ENCODE results near the gene SLC24A4.

DNA sequence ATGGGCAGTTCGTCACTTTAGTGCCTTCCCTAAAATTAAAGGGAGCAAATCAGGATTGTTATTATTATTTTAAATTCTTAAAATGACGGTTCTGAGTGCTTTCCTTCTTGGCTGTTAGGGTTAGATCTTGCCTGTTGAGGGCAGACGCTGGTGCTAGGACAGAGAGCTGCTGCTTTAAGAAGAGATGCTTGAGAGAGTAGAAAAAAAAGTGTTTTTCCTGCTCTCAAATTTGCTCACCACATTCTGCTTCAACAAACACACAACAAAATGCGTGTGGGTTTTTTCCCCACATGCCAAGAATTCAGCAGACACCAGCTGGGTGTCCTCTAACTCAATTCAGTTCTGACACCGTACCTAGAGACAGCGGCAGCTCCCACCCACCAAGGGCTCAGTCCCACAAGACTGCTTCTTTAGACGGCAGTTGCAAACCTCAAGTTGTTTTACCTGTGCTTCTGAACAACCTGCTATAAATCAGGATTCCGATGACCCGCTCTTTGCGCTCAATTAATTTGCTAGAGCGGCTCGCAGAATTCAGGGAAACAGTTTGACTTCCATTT, 114.8 kb downstream of the SLC24A4 start:
- no peak for TF ChIP-seq CTCF (IDR thresholded peaks at IDR 0.05 in 8 of 11, conservative IDR thresholded peaks at IDR 0.05 in 3 of 11)
- TF ChIP-seq POLR2A (IDR thresholded peaks at IDR 0.05), result no peak
- no peak for TF ChIP-seq POLR2AphosphoS5 (IDR thresholded peaks at IDR 0.05)

All from spleen (tissue), 7 donors.